Activated CD4-positive, alpha-beta T cell treated with anti-CD3 and anti-CD28 coated beads, Interleukin-2, amount 10 ng/mL, durations not matched to agents 7 days and 5 days (primary cell): ENCODE measurements around the gene KPNA3. TPM values are rescaled to one million over a fixed set of nuclear protein-coding genes. Genes with fewer than 3 reads are reported as not detected.
"Not testable (repeated sequence)": the region's sequence is repeated elsewhere in the genome, so short reads cannot be mapped to it uniquely, and the experiment has no call there.

Source experiments
- CTCF ChIA-PET: fragments of 350-600 bp; sonication (Branson Sonifier 250); formaldehyde crosslinking; loops from one replicate; lab custom pipeline; 2021; ENCODE audit warnings: antibody characterized with exemption; lab: Charles Lee
- POLR2A ChIA-PET: fragments of 350-600 bp; sonication (Branson Sonifier 250); formaldehyde crosslinking; loops from one replicate; lab custom pipeline; 2021; ENCODE audit warnings: antibody characterized with exemption; lab: Charles Lee
- DNase-seq: peaks from one replicate; pipeline ENCODE4 v3.0.0-alpha.2; 2020
- H3K27ac Mint-ChIP-seq: one replicate; pipeline ENCODE4 v1.8.0; 2021; ENCODE audit warnings: mild to moderate bottlenecking, moderate library complexity, mixed read lengths
- H3K27me3 Mint-ChIP-seq: one replicate; pipeline ENCODE4 v1.8.0; 2021; ENCODE audit warnings: mixed read lengths
- H3K36me3 Mint-ChIP-seq: one replicate; pipeline ENCODE4 v1.8.0; 2021; ENCODE audit warnings: low read depth, mixed read lengths
- H3K4me1 Mint-ChIP-seq: one replicate; pipeline ENCODE4 v1.8.0; 2021; ENCODE audit warnings: mixed read lengths
- H3K4me3 Mint-ChIP-seq: one replicate; pipeline ENCODE4 v1.8.0; 2021; ENCODE audit warnings: mild to moderate bottlenecking, moderate library complexity, mixed read lengths
- H3K9me3 Mint-ChIP-seq: one replicate; pipeline ENCODE4 v1.8.0; 2021; ENCODE audit warnings: mixed read lengths
- total RNA-seq, 2 experiments: library from RNA; stranded (reverse); gene quantifications; one replicate each; pipeline ENCODE4 v1.2.3, GENCODE V29; 2021

The KPNA3 gene
- total RNA-seq, 2 experiments from 2014 or later = 34.2 to 41.6 TPM

DNA sequence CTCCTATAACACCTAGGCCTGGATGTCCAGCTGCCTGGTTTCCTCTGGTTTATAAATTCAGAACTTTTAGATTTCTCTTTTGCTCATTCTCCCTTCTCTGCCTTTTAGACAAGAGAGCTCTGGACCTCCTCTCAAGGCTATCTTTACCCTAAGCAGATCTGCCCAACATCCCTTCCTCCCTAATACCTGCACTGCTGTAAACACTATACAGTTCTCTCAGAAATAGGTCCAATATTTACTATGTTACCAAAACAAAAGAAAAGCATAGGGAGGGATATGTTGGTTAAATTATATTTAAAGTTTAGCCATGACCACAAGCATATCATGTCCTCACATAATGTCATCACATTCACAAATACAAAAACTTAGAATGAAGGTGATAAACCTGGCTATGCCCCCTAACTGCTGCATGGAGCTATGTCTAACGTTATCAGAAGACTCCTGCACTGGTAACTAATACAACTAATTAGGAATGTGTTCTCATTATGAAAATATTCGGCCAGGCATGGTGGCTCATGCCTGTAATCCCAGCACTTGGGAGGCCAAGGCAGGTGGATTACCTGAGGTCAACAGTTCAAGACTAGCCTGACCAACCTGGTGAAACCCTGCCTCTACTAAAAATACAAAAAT, 18.0 kb downstream of the KPNA3 start:
- Mint-ChIP-seq H3K9me3 (no peaks in the 10 kb centered on the region), H3K4me1 (peaks cover 11% of the 10 kb centered on the region), H3K36me3 (peaks cover 1% of the 10 kb centered on the region), H3K27me3 (no peaks in the 10 kb centered on the region), H3K27ac (no peak overlapping the region), H3K4me3 (no peak overlapping the region)
- POLR2A ChIA-PET = no interaction called here
- CTCF ChIA-PET = interaction anchor here (0.8 kb wide), 1 partner anchor 145 kb away, joined by 3 read pairs; no protein-coding TSS in a partner anchor
- DNase-seq = no peak

- DNase-seq = no peak
- Mint-ChIP-seq H3K4me3 (no peak overlapping the region), H3K9me3 (no peaks in the 10 kb centered on the region), H3K4me1 (peaks cover 2% of the 10 kb centered on the region), H3K27ac (no peak overlapping the region), H3K36me3 (peaks cover 1% of the 10 kb centered on the region), H3K27me3 (no peaks in the 10 kb centered on the region)
- CTCF ChIA-PET = no interaction called here
- POLR2A ChIA-PET = no interaction called here
Observed at GRCh38 chr13:49772828-49773227, 19.7 kb downstream of the KPNA3 start.

- CTCF ChIA-PET, POLR2A ChIA-PET, H3K27me3 Mint-ChIP-seq, H3K4me3 Mint-ChIP-seq, DNase-seq, H3K27ac Mint-ChIP-seq: not testable (repeated sequence)
- Mint-ChIP-seq H3K4me1 (peaks cover 24% of the 10 kb centered on the region), H3K9me3 (peaks cover 15% of the 10 kb centered on the region), H3K36me3 (peaks cover 36% of the 10 kb centered on the region)
Observed at GRCh38 chr13:49761811-49762210, 30.7 kb downstream of the KPNA3 start.

GRCh38 chr13:49760558-49760957, 31.9 kb downstream of the KPNA3 start:
- POLR2A ChIA-PET = no interaction called here
- H3K4me1 Mint-ChIP-seq = peaks cover 24% of the 10 kb centered on the region
- no peak for DNase-seq
- CTCF ChIA-PET = interaction anchor here (0.7 kb wide), 1 partner anchor 15 kb away, joined by 5 read pairs; no protein-coding TSS in a partner anchor
- H3K4me3 Mint-ChIP-seq = no peak overlapping the region
- H3K36me3 Mint-ChIP-seq = peaks cover 36% of the 10 kb centered on the region
- H3K27ac Mint-ChIP-seq = no peak overlapping the region
- H3K27me3 Mint-ChIP-seq = no peaks in the 10 kb centered on the region
- peaks cover 15% of the 10 kb centered on the region for H3K9me3 Mint-ChIP-seq

GRCh38 chr13:49759503-49759902, 33.0 kb downstream of the KPNA3 start:
- Mint-ChIP-seq H3K27ac (peak overlapping the region; percentile 72), H3K27me3 (no peaks in the 10 kb centered on the region), H3K4me1 (peaks cover 22% of the 10 kb centered on the region), H3K4me3 (no peak overlapping the region), H3K9me3 (peaks cover 12% of the 10 kb centered on the region), H3K36me3 (peaks cover 32% of the 10 kb centered on the region)
- CTCF ChIA-PET = no interaction called here
- peak; percentile 12 for DNase-seq
- POLR2A ChIA-PET = no interaction called here

DNA sequence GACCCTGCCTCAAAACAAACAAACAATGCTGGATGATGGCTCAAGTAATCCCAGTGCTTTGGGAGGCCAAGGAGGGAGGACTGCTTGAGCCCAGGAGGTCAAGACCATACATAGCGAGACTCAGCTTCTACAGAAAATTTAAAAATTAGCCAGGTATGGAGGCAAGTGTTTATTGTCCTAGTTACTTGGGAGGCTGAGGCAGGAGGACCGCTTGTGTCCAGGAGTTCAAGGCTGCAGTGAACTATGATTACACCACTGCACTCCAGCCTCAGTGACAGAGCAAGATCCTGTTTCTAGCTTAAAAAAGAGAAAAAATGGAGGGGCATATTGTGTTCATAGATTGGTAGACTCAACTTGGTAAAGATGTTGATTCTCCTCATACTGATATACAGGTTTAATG, 36.2 kb downstream of the KPNA3 start:
- Mint-ChIP-seq H3K36me3 (peaks cover 26% of the 10 kb centered on the region), H3K4me1 (peaks cover 26% of the 10 kb centered on the region), H3K9me3 (peaks cover 6% of the 10 kb centered on the region), H3K4me3 (no peak overlapping the region), H3K27me3 (no peaks in the 10 kb centered on the region), H3K27ac (no peak overlapping the region)
- DNase-seq = no peak
- CTCF ChIA-PET = no interaction called here
- POLR2A ChIA-PET = no interaction called here

- no peak overlapping the region for H3K4me3 Mint-ChIP-seq
- POLR2A ChIA-PET = no interaction called here
- DNase-seq = no peak
- H3K36me3 Mint-ChIP-seq = peaks cover 13% of the 10 kb centered on the region
- CTCF ChIA-PET = interaction anchor here (1.1 kb wide), 1 partner anchor 21 kb away, joined by 3 read pairs; no protein-coding TSS in a partner anchor
- H3K9me3 Mint-ChIP-seq = no peaks in the 10 kb centered on the region
- H3K27me3 Mint-ChIP-seq = no peaks in the 10 kb centered on the region
- no peak overlapping the region for H3K27ac Mint-ChIP-seq
- peaks cover 16% of the 10 kb centered on the region for H3K4me1 Mint-ChIP-seq
Observed at GRCh38 chr13:49754146-49754545, 38.3 kb downstream of the KPNA3 start.

GRCh38 chr13:49749848-49750247, 42.6 kb downstream of the KPNA3 start:
- ChIA-PET CTCF (no interaction called here), POLR2A (no interaction called here)
- no peak overlapping the region for H3K4me3 Mint-ChIP-seq
- no peaks in the 10 kb centered on the region for H3K27me3 Mint-ChIP-seq
- H3K36me3 Mint-ChIP-seq = peaks cover 17% of the 10 kb centered on the region
- no peaks in the 10 kb centered on the region for H3K9me3 Mint-ChIP-seq
- no peak overlapping the region for H3K27ac Mint-ChIP-seq
- peaks cover 10% of the 10 kb centered on the region for H3K4me1 Mint-ChIP-seq
- DNase-seq = no peak

DNA sequence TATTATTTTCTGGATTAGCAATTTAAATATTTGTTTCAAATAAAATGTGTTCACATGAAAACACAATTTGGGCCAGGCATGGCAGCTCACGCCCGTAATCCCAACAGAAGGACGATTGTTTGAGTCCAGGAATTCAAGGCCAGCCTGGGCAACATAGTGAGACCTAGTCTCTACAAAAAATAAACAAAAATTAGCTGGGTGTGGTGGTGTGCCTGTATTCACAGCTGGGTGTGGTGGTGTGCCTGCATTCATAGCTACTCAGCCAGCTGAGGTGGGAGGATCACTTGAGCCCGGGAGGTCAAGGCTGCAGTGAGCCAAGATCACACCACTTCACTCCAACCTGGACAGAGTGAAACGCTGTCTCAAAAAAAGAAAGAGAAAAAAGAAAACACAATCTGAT, 46.4 kb downstream of the KPNA3 start:
- CTCF ChIA-PET = interaction anchor here (0.5 to 0.6 kb wide), 3 partner anchors 14 to 1516 kb away, joined by 3 to 5 read pairs (median 3); no protein-coding TSS in a partner anchor
- peaks cover 17% of the 10 kb centered on the region for H3K36me3 Mint-ChIP-seq
- POLR2A ChIA-PET = no interaction called here
- H3K27ac Mint-ChIP-seq = no peak overlapping the region
- no peaks in the 10 kb centered on the region for H3K9me3 Mint-ChIP-seq
- no peaks in the 10 kb centered on the region for H3K4me1 Mint-ChIP-seq
- DNase-seq = no peak
- H3K27me3 Mint-ChIP-seq = no peaks in the 10 kb centered on the region
- H3K4me3 Mint-ChIP-seq = no peak overlapping the region

- Mint-ChIP-seq H3K27ac (no peak overlapping the region), H3K4me3 (no peak overlapping the region), H3K27me3 (no peaks in the 10 kb centered on the region), H3K36me3 (peaks cover 24% of the 10 kb centered on the region), H3K9me3 (no peaks in the 10 kb centered on the region), H3K4me1 (peaks cover 2% of the 10 kb centered on the region)
- CTCF ChIA-PET = no interaction called here
- DNase-seq = no peak
- POLR2A ChIA-PET = no interaction called here
Observed at GRCh38 chr13:49740870-49741269, 51.6 kb downstream of the KPNA3 start.

DNA sequence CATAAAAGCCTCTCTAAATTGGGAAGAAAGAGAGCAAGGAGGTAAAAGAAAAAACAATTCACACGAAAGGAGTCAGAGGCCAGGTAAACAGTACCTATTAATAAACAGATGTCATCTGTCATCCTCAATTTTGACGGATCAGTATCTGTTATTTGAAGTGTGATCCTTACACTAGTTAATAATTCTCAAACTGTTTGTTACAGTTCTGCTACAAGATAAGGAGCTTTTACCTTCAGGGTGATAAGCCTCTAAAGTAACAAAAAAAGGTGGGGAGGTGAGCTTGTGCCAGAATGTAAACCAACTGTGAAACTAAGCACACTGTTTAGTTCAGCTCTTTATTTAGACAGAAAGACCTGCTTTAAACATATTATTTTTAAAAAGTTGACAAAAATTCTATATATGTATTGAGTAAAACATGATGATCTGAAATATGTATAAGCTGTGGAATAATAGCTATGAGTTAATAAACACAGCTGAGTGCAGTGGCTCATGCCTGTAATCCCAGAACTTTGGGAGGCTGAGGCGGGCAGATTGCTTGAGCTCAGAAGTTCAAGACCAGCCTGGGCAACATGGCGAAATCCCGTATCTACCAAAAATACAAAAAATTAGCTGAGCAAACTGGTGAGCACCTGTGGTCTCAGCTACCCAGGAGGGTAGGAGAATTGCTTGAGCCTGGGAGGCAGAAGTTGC, 52.8 kb downstream of the KPNA3 start:
- ChIA-PET POLR2A (no interaction called here), CTCF (no interaction called here)
- peaks cover 17% of the 10 kb centered on the region for H3K36me3 Mint-ChIP-seq
- no peaks in the 10 kb centered on the region for H3K9me3 Mint-ChIP-seq
- DNase-seq = no peak
- H3K27ac Mint-ChIP-seq = no peak overlapping the region
- peaks cover 2% of the 10 kb centered on the region for H3K4me1 Mint-ChIP-seq
- H3K27me3 Mint-ChIP-seq = no peaks in the 10 kb centered on the region
- no peak overlapping the region for H3K4me3 Mint-ChIP-seq

GRCh38 chr13:49733181-49733951, 59.1 kb downstream of the KPNA3 start:
- Mint-ChIP-seq H3K9me3 (no peaks in the 10 kb centered on the region), H3K27me3 (no peaks in the 10 kb centered on the region), H3K4me1 (no peaks in the 10 kb centered on the region), H3K36me3 (peaks cover 17% of the 10 kb centered on the region), H3K4me3 (no peak overlapping the region), H3K27ac (no peak overlapping the region)
- ChIA-PET CTCF (no interaction called here), POLR2A (interaction anchor here (0.6 kb wide), 1 partner anchor 48 kb away, joined by 3 read pairs; no protein-coding TSS in a partner anchor)
- DNase-seq = no peak

- Mint-ChIP-seq H3K36me3 (peaks cover 27% of the 10 kb centered on the region), H3K27ac (no peak overlapping the region), H3K27me3 (no peaks in the 10 kb centered on the region), H3K4me1 (no peaks in the 10 kb centered on the region), H3K9me3 (no peaks in the 10 kb centered on the region), H3K4me3 (no peak overlapping the region)
- ChIA-PET POLR2A (no interaction called here), CTCF (no interaction called here)
- no peak for DNase-seq
Observed at GRCh38 chr13:49731766-49732165, 60.7 kb downstream of the KPNA3 start.
